Measurements from ENCODE around the gene STYXL1.

DNA sequence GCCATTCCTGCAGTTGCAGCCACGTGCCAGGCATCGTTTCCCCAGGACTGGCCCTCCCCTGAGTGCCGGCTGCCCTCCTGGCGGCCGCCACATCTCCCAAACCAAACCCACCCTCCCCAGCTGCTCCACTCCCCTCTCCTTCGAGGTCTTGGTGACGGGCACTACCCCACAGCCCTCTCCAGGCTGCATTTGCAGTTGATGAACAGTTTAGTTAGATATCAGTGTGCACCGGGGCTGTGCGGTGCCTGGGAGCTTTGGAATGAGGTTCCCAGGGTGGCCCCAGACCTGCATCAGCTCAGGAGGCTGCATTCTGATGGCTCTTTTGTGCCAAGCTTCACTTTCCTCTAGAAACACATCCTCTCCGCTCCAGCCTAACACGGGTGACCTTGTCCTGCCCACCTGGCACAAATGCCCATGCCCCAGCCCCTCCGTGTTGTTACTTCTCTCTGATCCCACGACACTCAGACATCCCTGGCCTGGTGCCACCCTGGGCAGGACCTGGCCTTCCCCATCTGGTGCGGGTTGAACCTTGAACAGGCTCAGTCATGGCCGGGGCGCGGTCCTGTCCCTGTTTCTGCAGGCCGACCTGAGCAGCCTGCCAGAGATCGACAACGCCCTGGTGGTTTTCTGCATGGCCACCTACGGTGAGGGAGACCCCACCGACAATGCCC is 67.9 kb downstream of the STYXL1 start:
- TF ChIP-seq, protein P1, sequence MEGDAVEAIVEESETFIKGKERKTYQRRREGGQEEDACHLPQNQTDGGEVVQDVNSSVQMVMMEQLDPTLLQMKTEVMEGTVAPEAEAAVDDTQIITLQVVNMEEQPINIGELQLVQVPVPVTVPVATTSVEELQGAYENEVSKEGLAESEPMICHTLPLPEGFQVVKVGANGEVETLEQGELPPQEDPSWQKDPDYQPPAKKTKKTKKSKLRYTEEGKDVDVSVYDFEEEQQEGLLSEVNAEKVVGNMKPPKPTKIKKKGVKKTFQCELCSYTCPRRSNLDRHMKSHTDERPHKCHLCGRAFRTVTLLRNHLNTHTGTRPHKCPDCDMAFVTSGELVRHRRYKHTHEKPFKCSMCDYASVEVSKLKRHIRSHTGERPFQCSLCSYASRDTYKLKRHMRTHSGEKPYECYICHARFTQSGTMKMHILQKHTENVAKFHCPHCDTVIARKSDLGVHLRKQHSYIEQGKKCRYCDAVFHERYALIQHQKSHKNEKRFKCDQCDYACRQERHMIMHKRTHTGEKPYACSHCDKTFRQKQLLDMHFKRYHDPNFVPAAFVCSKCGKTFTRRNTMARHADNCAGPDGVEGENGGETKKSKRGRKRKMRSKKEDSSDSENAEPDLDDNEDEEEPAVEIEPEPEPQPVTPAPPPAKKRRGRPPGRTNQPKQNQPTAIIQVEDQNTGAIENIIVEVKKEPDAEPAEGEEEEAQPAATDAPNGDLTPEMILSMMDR (IDR thresholded peaks at IDR 0.05), result no peak
- TF ChIP-seq EZH2 (IDR thresholded peaks at IDR 0.05), result no peak
- no peak for TF ChIP-seq EZH2phosphoT487 (IDR thresholded peaks at IDR 0.05)

Measured in neural progenitor cell (in vitro differentiated cells).